SK-N-DZ (cell line): ENCODE data around the gene ANKRD42. TPM values are rescaled to one million over a fixed set of nuclear protein-coding genes. Genes with fewer than 3 reads are reported as not detected.

Experiments
- DNase-seq: peaks from one replicate; pipeline ENCODE4 v3.0.0-alpha.2; 2015; ENCODE audit warnings: low spot score
- polyA plus RNA-seq, 2 experiments: library from polyadenylated mRNA; depleted of rRNA; stranded (reverse); fragments of >200 nt; gene quantifications; 2 replicates each; pipeline ENCODE4 v1.2.3, GENCODE V29; 2014

ANKRD42 gene
- 1.7 and 3.2 TPM in 2 replicates for polyA plus RNA-seq (2014; cell fraction: cytosol; rRNA removed)
- 3.0 and 4.1 TPM in 2 replicates for polyA plus RNA-seq (2014; cell fraction: nucleus; rRNA removed)

GRCh38 chr11:83193315-83194280 lies at the start of gene ANKRD42:
TSS of gene ANKRD42 (plus strand) at chr11:83193712. CDS start at chr11:83194671, 959 bp downstream.
- DNase-seq: peak; percentile 94

GRCh38 chr11:83147895-83148294 lies 45.6 kb upstream of the ANKRD42 start:
- no peak for DNase-seq

- no peak for DNase-seq
Observed at GRCh38 chr11:83150450-83150849, 43.1 kb upstream of the ANKRD42 start.

GRCh38 chr11:83151274-83151977 lies 42.1 kb upstream of the ANKRD42 start:
- DNase-seq: no peak

GRCh38 chr11:83152264-83152663 lies 41.2 kb upstream of the ANKRD42 start:
- no peak for DNase-seq

GRCh38 chr11:83153764-83154163 lies 39.7 kb upstream of the ANKRD42 start:
- no peak for DNase-seq

GRCh38 chr11:83156144-83156995 lies 37.1 kb upstream of the ANKRD42 start:
- DNase-seq: peak; percentile 100

- no peak for DNase-seq
Observed at GRCh38 chr11:83156996-83157593, 36.4 kb upstream of the ANKRD42 start, which contains the start of gene PCF11. TSS of gene PCF11 (plus strand) at chr11:83157131. CDS start at chr11:83157440, 309 bp downstream.

- peak; percentile 53 for DNase-seq
Observed at GRCh38 chr11:83157594-83158356, 35.7 kb upstream of the ANKRD42 start.

GRCh38 chr11:83158357-83158786 lies 35.1 kb upstream of the ANKRD42 start:
- DNase-seq: no peak

GRCh38 chr11:83158965-83159901 lies 34.3 kb upstream of the ANKRD42 start:
- no peak for DNase-seq

- no peak for DNase-seq
Observed at GRCh38 chr11:83159902-83160865, 33.3 kb upstream of the ANKRD42 start.

GRCh38 chr11:83161610-83162199 lies 31.8 kb upstream of the ANKRD42 start:
- DNase-seq: no peak

GRCh38 chr11:83162377-83162776 lies 31.1 kb upstream of the ANKRD42 start:
- no peak for DNase-seq

GRCh38 chr11:83166193-83166866 lies 27.2 kb upstream of the ANKRD42 start:
- no peak for DNase-seq

- no peak for DNase-seq
Observed at GRCh38 chr11:83168756-83169155, 24.8 kb upstream of the ANKRD42 start.

- DNase-seq: no peak
Observed at GRCh38 chr11:83170865-83171264, 22.6 kb upstream of the ANKRD42 start.
